Measurements from ENCODE around the gene TF. TPM values are rescaled to one million over a fixed set of nuclear protein-coding genes. Genes with fewer than 3 reads are reported as not detected.
A peak's percentile ranks its signal among the peaks of the same experiment; 100 is the strongest.

The TF gene
- total and polyA plus RNA-seq, 12 donors, result 0.24 to 11.6 (median 3.5) TPM

DNA sequence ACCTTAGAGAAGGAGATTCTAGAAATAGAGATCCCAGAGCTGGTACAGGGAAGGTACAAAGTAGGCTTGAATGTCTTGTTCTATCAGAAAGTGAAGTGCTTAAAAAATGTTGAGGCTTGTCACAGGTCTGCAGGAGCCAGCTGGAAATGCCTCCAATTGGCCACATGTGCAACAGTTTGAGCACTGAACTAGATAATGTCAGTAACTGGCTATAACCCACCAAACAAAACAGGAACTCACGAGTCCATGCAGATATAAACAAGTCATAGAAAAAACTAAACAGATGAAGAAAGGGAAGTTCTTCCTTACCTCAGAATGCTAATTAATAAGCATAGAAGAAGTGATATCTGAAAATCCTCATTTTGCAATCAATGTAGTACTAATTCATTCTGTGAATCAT is 11.9 kb upstream of the TF start:
- intact Hi-C loops (cut with DNase I), result no loop called here
- no peaks in the 10 kb centered on the region for H3K4me1 ChIP-seq
- no peaks in the 10 kb centered on the region for H3K36me3 ChIP-seq
- peaks cover 0 to 20% (median 0%) of the 10 kb centered on the region in 11 donors for H3K9me3 ChIP-seq
- peaks cover 0 to 4% (median 0%) of the 10 kb centered on the region in 7 donors for H3K27me3 ChIP-seq
- ATAC-seq (no peak), DNase-seq (no peak)
- TF ChIP-seq, protein P1, sequence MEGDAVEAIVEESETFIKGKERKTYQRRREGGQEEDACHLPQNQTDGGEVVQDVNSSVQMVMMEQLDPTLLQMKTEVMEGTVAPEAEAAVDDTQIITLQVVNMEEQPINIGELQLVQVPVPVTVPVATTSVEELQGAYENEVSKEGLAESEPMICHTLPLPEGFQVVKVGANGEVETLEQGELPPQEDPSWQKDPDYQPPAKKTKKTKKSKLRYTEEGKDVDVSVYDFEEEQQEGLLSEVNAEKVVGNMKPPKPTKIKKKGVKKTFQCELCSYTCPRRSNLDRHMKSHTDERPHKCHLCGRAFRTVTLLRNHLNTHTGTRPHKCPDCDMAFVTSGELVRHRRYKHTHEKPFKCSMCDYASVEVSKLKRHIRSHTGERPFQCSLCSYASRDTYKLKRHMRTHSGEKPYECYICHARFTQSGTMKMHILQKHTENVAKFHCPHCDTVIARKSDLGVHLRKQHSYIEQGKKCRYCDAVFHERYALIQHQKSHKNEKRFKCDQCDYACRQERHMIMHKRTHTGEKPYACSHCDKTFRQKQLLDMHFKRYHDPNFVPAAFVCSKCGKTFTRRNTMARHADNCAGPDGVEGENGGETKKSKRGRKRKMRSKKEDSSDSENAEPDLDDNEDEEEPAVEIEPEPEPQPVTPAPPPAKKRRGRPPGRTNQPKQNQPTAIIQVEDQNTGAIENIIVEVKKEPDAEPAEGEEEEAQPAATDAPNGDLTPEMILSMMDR (IDR thresholded peaks at IDR 0.05), result no peak
- no peak overlapping the region for H3K4me3 ChIP-seq
- 51 to 54% methylated on average over 1 of the region's 1 CpG for WGBS, 2 donors
- H3K27ac ChIP-seq, result no peak overlapping the region

DNA sequence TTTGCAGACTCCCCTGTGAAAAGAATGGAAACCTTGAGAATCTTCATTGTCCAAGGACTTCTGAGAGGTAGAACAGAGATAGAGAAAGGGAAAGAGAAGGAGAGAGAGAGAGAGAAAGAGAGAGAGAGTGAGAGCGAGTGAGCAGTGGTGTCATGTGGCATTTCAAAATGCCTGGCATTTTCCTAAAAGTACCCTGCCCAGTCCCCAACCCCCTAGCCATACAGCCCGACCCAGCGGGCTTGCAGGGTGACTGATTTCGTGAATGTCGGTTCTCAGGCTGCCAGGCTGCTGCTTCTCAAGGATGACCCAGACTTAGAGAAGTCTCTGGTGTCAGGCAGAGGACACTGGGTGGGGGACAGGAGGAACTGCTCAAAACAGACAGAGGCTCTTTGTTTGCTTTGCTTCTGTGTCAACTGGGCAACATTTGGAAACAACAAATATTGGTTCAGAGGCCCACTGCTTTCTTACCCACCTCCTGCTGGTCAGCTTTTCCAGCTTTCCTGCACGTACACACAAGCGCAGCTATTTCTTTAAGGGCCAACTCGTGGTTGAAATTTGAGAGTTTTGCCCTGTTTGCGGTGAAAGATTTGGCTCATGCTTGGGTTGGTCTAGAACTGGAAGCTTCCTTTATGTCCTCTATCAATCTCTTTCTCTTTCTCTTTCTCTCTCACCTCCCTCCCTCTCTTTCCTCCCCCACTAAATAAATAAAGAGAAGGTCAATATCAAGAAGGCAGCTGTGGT is 3.7 kb upstream of the TF start:
- TF ChIP-seq, protein P1 (IDR thresholded peaks at IDR 0.05), result no peak
- 61 to 62% methylated on average over 9 of the region's 9 CpGs for WGBS, 2 donors
- ATAC-seq, result peak in 1 of 8 donors; percentile 35
- no peak for DNase-seq
- Histone ChIP-seq H3K27me3 (peaks cover 0 to 34% (median 22%) of the 10 kb centered on the region in 7 donors), H3K36me3 (no peaks in the 10 kb centered on the region), H3K9me3 (peaks cover 0 to 21% (median 0%) of the 10 kb centered on the region in 11 donors), H3K4me3 (no peak overlapping the region), H3K4me1 (peaks cover 0 to 13% (median 7%) of the 10 kb centered on the region in 9 donors), H3K27ac (no peak overlapping the region)
- intact Hi-C loops (cut with DNase I), result no loop called here

DNA sequence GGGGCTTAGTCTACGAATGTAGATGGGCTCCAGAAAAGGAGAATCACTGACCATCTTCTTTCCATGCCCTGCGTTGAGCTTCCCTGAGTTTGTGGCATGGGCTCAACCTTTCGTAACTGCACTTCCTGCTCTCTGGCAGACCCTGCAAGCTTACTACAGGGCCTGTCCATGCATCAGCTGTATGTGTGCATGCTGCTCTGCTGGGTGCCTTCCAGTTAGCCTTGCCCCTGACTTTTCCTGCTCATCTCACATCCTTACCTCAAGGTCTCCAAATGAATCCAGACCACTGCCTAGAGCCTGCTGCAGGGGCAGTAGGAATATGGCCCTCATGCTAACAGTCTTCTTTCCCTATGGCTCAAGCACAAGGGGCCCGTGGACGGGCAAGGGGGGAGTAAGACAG is 2.0 kb upstream of the TF start:
- peaks cover 0 to 13% (median 7%) of the 10 kb centered on the region in 9 donors for H3K4me1 ChIP-seq
- intact Hi-C loops (cut with DNase I), result no loop called here
- H3K9me3 ChIP-seq, result peaks cover 0 to 8% (median 0%) of the 10 kb centered on the region in 11 donors
- no peaks in the 10 kb centered on the region for H3K36me3 ChIP-seq
- H3K27ac ChIP-seq, result no peak overlapping the region
- no peak overlapping the region for H3K4me3 ChIP-seq
- 78 to 79% methylated on average over 5 of the region's 5 CpGs for WGBS, 2 donors
- DNase-seq (no peak), ATAC-seq (no peak)
- TF ChIP-seq, protein P1 (IDR thresholded peaks at IDR 0.05), result no peak
- peaks cover 0 to 42% (median 22%) of the 10 kb centered on the region in 7 donors for H3K27me3 ChIP-seq

DNA sequence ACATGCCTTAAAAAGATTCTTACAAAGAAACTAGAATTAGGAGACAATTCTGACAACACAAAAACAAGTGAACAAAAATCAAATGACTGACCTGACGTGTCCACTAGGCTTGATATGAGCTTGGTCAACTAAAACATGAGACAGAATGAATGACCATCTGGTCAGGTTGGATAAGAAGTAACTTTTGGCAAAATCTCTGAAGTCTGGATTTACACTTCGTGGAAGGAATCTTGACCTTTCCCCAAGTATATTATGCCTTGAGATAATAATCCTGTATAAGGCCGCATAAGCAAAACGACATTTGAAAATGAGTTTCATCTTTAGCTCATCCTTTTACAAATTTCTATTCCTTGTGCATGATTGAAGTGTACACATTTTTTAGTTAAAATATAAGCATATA is 1.1 kb upstream of the TF start:
- WGBS, 2 donors, result 93% methylated on average over 4 of the region's 4 CpGs
- intact Hi-C loops (cut with DNase I), result no loop called here
- peaks cover 0 to 43% (median 22%) of the 10 kb centered on the region in 7 donors for H3K27me3 ChIP-seq
- peaks cover 0 to 2% (median 0%) of the 10 kb centered on the region in 11 donors for H3K9me3 ChIP-seq
- H3K4me1 ChIP-seq, result peaks cover 0 to 14% (median 7%) of the 10 kb centered on the region in 9 donors
- ATAC-seq (no peak), DNase-seq (no peak)
- H3K4me3 ChIP-seq, result no peak overlapping the region
- TF ChIP-seq, protein P1 (IDR thresholded peaks at IDR 0.05), result no peak
- no peak overlapping the region for H3K27ac ChIP-seq
- no peaks in the 10 kb centered on the region for H3K36me3 ChIP-seq

Data from heart right ventricle (tissue), 16 donors.